HG02970 (cell line): ENCODE data around the gene TM9SF2.
"Not testable (repeated sequence)": the region's sequence is repeated elsewhere in the genome, so short reads cannot be mapped to it uniquely, and the experiment has no call there.

Experiments
- ATAC-seq: cut with Tn5 transposase; IDR thresholded peaks from one replicate; pipeline ENCODE4 v1.9.1; 2021; ENCODE audit warnings: mild to moderate bottlenecking, moderate library complexity, moderate number of reproducible peaks; ENCODE audit not compliant: unreplicated experiment, low FRiP score

Gene TM9SF2

GRCh38 chr13:99501184-99501847 lies at the start of gene TM9SF2:
TSS of gene TM9SF2 (plus strand) at chr13:99501472. CDS start at chr13:99501607, 135 bp downstream.
- ATAC-seq, result peak; percentile 52

GRCh38 chr13:99454518-99455183 lies 46.6 kb upstream of the TM9SF2 start:
- no peak for ATAC-seq

GRCh38 chr13:99459099-99459850 lies 42.0 kb upstream of the TM9SF2 start:
- ATAC-seq, result no peak

- ATAC-seq, result not testable (repeated sequence)
Observed at GRCh38 chr13:99460802-99461201, 40.5 kb upstream of the TM9SF2 start.

GRCh38 chr13:99463646-99464397 lies 37.5 kb upstream of the TM9SF2 start:
- no peak for ATAC-seq

- ATAC-seq, result no peak
Observed at GRCh38 chr13:99464441-99464949, 36.8 kb upstream of the TM9SF2 start.

- no peak for ATAC-seq
Observed at GRCh38 chr13:99465454-99465853, 35.8 kb upstream of the TM9SF2 start.

GRCh38 chr13:99467764-99468163 lies 33.5 kb upstream of the TM9SF2 start:
- ATAC-seq, result no peak

GRCh38 chr13:99469041-99469440 lies 32.2 kb upstream of the TM9SF2 start:
- ATAC-seq, result no peak

GRCh38 chr13:99470027-99470426 lies 31.2 kb upstream of the TM9SF2 start:
- no peak for ATAC-seq

GRCh38 chr13:99471221-99472121 lies 29.8 kb upstream of the TM9SF2 start:
- ATAC-seq, result no peak

GRCh38 chr13:99472122-99472440 lies 29.2 kb upstream of the TM9SF2 start:
- ATAC-seq, result no peak

GRCh38 chr13:99473515-99473914 lies 27.8 kb upstream of the TM9SF2 start:
- ATAC-seq, result no peak

GRCh38 chr13:99476648-99477047 lies 24.6 kb upstream of the TM9SF2 start:
- ATAC-seq, result no peak

- ATAC-seq, result no peak
Observed at GRCh38 chr13:99477493-99477892, 23.8 kb upstream of the TM9SF2 start.

GRCh38 chr13:99481366-99481765 lies 19.9 kb upstream of the TM9SF2 start:
- no peak for ATAC-seq

- ATAC-seq, result no peak
Observed at GRCh38 chr13:99484473-99484872, 16.8 kb upstream of the TM9SF2 start.

- no peak for ATAC-seq
Observed at GRCh38 chr13:99486996-99487395, 14.3 kb upstream of the TM9SF2 start.

GRCh38 chr13:99489028-99489427 lies 12.2 kb upstream of the TM9SF2 start:
- ATAC-seq, result no peak

GRCh38 chr13:99491750-99492149 lies 9.5 kb upstream of the TM9SF2 start:
- ATAC-seq, result not testable (repeated sequence)
